ENCODE results near the gene CDK5RAP3.
"Not testable (repeated sequence)": the region's sequence is repeated elsewhere in the genome, so short reads cannot be mapped to it uniquely, and the experiment has no call there.

Gene CDK5RAP3

DNA sequence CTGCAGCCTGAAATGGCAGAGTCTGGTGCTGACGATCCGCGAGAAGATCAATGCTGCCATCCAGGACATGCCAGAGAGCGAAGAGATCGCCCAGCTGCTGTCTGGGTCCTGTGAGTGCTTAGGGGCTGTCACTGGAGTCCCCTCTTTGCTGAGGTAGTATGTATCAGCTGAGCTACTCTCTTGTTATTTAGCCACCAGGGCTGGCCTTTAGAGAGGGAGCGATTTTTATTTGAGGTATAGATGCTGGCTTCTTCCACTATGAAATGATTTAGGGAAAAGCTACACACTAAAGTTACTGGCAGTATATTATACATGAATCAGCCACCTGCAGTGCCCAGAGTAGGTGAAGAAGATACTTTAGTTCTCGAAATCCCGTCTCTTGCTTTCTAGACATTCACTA lies 2.6 kb downstream of the CDK5RAP3 start:
- in situ Hi-C loops (cut with MboI; ENCODE audit: low sequenced_read_pairs): no loop called here

DNA sequence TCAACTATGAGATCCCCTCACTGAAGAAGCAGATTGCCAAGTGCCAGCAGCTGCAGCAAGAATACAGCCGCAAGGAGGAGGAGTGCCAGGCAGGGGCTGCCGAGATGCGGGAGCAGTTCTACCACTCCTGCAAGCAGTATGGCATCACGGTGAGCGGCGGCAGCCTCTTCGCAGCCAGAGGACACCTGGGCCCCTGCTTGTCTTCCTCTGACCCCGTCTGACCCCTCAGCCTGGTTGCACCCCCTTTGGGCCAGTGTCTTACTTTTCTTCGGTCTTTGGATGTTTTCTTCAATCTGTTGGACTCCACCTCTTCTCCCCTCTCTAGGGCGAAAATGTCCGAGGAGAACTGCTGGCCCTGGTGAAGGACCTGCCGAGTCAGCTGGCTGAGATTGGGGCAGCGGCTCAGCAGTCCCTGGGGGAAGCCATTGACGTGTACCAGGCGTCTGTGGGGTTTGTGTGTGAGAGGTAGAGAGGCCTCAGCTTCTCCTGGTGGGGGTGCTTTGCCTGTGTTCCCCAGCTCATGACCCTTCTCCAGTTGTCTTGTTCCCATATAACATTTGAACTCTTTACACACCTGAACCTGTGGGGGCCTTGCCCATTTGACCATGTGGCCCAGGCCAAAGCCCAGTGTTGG lies 4.4 kb downstream of the CDK5RAP3 start:
- in situ Hi-C loops (cut with MboI; ENCODE audit: low sequenced_read_pairs): no loop called here

DNA sequence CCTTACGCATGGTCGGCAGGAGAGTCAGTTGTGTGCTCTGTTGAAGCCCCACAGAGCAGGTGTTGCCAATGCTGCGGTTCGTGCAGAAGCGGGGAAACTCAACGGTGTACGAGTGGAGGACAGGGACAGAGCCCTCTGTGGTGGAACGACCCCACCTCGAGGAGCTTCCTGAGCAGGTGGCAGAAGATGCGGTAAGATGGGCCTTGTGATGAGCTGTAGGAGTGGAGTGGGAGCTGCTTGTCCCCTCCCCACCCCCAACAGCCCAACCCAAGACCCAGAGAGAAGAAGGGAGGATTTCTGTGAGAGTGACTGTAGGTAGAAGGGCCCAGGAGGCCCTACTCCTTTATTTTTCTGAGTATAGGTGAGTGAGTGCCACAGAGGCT lies 4.9 kb downstream of the CDK5RAP3 start:
- in situ Hi-C loops (cut with MboI; ENCODE audit: low sequenced_read_pairs): no loop called here

DNA sequence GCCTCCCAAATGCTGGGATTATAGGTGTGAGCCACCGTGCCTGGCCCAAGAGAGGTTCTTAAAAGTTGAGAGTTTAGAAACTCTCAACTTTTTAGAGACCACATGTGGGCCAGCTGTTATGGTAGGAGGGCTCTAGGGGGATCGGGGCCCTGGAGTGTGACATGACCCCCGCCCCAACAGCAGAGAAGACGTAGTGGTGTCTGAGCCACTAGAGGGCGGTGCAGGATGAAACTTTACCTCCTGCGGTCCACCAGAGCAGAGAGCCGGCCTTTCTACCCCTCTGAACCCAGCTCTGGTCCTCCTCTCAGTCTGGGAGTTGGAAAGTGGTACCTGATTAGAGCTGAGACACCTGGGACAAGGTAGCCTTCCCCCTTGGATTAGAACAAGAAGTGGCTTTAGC lies 7.4 kb downstream of the CDK5RAP3 start:
- in situ Hi-C loops (cut with MboI; ENCODE audit: low sequenced_read_pairs): no loop called here

DNA sequence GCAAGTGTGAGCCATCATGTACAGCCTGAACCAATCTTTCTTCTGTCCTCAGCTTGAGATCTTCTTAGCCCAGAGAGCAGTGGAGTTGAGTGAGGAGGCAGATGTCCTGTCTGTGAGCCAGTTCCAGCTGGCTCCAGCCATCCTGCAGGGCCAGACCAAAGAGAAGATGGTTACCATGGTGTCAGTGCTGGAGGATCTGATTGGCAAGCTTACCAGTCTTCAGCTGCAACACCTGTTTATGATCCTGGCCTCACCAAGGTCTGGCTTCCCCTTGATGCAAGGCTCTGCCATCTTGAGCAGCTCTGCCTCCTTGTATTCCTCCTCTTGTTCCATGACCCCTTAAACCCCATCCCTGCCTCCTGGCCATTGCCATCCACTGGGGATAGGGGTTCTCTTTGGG lies 9.6 kb downstream of the CDK5RAP3 start:
- in situ Hi-C loops (cut with MboI; ENCODE audit: low sequenced_read_pairs): no loop called here

DNA sequence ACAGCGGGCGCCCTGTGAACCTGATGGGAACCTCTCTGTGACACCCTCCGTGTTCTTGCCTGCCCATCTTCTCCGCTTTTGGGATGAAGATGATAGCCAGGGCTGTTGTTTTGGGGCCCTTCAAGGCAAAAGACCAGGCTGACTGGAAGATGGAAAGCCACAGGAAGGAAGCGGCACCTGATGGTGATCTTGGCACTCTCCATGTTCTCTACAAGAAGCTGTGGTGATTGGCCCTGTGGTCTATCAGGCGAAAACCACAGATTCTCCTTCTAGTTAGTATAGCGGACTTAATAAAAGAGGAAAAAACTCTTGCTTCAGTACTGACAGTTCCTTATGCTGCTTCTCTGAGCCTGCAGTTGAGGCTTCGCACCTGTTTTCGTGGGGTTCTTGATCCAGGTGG lies 10.5 kb downstream of the CDK5RAP3 start:
- in situ Hi-C loops (cut with MboI; ENCODE audit: low sequenced_read_pairs): no loop called here

DNA sequence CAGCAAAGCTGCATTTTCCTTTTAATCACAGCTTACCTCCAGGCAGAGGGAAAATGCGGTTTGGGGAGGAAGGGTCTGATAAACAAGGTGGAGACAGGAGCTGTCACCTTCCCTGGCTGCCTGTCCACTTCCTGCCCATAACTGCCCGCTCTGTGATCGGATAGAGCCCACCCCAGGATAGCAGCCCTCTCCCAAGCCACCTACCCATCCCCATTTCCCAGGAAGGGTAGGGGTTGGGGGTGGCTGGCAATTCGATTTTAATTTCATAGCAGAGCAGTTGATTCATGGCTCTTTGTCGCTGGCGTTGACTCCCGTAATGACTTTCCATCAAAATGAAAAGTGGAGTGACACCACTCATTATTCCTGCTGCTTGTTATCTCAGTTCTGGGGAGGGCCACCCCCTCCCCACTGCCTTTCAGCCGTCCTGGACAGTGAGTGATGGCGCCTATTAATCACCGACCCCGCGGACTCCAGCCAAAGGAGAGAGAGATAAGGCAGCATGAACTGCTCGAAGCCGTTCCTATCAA lies 11.2 kb downstream of the CDK5RAP3 start:
- in situ Hi-C loops (cut with MboI; ENCODE audit: low sequenced_read_pairs): no loop called here

DNA sequence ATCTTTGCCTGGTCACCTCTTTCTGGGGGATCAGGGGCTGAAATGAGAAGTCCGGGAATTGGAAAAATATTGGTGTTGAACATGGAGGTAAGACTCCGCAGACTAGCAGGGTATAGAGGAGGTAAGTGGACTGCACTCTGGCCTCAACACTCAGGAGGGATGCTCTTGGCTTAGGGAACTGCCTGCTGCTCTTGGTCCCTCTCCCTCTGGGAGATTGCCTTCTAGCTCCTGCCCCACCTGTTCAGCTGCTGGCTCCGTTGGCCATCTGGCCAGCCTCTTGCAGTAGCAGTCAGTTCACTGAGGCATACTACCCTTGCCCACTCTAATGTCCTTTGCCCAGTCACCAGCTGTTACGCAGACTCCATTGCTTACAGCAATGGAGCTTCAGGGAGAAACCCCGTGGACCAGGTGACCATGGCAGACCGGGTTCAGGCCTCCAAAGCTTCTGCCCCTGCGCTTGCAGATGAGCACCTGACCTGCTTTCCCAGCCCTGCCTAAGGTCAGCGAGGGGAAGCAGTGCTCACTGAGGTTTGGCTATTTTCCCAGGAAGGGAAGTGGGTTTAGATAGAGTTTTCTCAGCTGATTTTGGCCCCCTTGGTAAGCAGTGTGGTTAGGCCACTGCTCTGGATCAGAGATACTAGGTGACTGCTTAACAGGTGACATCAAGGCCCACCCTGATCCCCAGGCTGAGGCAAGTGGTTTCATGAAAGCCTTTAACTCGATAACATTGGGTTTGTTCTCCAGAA lies 11.9 kb downstream of the CDK5RAP3 start:
- in situ Hi-C loops (cut with MboI; ENCODE audit: low sequenced_read_pairs): no loop called here

DNA sequence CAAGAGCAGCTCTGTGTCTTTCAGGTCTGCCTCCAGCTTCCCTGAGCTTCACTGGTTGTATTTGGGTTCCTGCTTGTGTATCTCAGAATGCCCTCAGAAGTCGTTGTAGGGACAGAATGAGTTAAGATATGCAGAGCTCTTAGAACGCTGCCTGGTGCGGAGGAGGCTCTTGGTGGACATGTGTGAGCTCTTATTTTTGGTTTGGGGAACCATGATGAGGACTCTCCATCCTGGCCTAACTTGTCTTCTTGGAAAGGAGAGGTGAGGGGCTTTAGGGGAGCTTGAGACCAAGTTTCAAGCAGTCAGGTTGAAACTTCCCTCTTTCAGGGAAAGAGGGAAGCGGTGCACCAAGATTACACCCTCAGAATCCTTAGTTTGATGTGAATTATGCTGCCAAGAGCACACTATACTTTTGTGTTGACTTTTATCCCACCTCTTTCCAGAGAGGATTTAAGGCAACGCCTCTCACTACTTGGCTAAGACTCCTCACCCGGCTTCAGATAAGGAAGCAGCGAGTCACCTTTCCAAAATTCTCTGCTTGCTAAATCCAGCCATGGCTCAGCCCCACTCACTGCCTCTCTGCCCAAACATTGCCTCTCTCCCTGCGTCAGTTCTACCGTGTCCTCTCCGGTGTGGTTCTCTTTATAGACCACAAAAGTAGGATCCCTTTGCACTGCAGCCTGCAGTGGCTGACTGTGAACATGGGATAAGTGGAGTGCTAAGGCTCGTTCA lies 12.7 kb downstream of the CDK5RAP3 start:
- in situ Hi-C loops (cut with MboI; ENCODE audit: low sequenced_read_pairs): no loop called here

DNA sequence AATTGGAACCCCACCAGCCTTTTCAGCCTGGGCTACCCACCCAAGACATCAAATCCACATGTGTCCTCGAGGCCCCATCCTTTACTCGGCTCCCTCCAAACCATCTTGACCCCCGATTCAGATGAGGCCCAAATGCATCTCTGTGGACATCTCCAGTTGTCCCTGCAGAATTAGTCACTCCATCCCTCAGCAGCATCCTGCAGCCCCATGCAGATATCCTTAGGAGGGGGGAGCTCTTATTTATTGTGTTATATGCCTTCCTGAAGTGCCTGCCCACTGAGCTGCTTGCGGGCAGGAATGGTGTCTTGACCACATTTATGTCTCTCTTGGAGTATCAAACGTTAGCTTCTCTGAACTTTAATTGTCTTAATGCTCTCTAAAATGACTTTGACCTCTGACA lies 15.6 kb downstream of the CDK5RAP3 start:
- in situ Hi-C loops (cut with MboI; ENCODE audit: low sequenced_read_pairs): no loop called here

DNA sequence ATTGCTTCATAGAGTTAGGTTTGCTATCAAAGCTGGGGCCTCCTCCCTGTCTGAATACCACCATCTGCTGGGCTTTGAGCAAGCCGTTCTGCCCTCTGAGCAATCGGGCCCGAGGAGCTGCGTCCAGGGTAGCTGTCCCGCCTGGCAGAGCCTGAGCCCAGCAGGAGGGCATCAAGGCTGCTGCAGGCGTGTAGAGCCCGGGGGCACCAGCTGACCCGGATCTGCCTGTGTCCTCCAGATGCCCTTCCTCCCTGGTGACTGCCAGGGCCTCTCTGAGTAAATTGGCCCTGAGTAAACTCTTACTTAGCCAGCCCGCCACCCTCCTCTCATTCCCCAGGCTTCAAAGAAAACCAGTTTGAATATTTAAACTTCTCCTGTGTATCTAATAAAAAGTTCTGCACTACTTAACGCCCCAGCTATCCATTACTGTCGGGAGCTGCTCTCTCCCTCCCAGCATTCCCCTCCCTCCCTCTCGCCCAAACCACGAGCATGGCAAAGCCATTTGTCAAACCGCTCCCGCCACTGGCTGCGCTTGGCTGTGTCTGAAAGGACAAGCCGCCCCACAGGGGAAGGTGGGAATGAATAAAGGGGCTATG lies 16.4 kb downstream of the CDK5RAP3 start:
- in situ Hi-C loops (cut with MboI; ENCODE audit: low sequenced_read_pairs): no loop called here

DNA sequence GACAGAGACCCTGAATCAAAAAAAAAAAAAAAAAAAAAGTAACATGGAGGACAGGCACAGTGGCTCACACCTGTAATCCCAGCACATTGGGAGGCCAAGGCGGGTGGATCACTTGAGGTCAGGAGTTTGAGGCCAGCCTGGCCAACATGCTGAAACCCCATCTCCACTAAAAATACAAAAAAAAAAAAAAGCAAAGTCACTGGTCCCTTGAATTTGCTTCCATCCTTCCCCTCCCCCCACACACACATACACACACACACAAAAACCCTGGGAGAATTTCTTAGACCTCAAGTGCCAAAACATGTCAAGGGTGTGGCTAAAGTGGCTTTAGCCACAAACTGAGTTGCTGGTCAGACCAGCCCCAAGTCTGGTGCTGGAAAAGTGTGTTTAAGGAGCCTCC lies 17.5 kb downstream of the CDK5RAP3 start:
- in situ Hi-C loops (cut with MboI; ENCODE audit: low sequenced_read_pairs): not testable (repeated sequence)

DNA sequence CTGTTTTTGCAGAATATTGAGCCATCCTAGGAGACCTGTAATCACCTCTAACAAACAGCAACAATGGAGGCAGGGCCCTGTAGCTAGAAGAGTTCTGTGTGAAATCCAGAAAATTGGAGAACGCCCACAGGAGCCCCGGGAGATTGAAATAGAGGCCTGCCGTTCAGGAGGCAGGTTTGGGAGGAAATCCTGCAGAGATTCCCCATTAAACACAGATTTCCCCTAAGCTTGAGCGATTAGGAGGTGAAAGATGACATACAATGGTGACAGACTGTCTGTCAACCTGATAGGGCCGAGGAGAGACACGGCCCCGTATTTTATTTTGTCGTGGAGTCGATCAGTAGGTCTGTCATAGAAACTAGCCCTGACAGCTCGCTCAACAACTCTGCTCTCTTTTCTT lies 18.2 kb downstream of the CDK5RAP3 start:
- in situ Hi-C loops (cut with MboI; ENCODE audit: low sequenced_read_pairs): no loop called here

DNA sequence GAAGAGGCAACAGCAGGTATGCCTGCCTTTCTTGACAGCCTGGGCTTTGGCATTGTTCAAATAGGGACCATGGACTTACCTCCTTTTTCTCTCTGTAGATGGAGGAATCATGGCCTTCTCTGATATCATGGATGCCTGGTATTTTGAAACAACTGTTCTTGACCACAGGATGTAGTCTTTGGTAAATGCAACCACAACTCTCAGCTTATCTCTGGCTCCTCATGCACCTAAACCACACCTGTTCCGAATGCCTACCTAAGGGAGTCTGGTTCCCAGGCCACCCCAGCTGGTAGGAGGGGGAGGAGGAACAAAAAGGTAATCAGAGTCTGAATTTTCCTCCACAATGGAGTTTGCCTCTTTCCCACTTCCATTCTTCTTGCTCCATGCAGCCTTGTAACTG lies 18.8 kb downstream of the CDK5RAP3 start:
- in situ Hi-C loops (cut with MboI; ENCODE audit: low sequenced_read_pairs): no loop called here

DNA sequence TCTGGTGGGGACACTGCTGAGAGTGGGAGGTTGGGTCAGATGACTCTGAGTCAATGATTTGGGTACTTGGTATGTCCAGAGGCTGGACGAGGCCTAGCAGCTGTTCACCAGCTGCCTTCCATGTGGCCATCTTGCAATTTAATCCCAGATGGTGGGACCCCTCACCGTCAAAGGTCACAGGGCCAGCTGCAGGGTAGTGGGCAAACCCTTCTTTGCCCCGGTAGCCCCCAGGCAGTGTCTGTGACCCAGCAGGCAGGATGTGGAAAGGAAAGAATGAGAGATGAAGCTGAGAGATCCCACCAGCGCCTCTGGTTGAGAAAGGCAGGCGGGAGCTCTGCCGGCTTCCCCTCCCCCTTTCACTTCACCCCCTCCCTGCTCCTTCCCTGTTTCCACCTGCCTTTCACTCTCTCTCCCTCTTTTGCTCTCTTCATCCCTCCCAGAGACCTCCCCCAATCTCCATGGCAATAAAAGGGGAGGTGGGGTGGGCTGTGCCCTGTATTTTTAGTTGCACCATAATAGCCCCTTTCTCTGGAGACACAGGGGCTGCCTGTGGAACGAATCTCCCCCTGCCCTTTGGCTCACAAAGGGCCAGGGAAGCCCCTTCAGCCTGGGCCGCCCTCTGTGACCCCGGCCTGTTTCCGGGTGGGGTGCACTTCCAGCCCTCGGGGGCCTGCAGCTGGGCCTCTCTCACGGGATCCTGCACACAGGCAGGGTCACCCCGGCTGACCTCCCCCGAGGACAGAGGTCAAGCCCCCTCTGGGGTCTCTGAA lies 20.2 kb downstream of the CDK5RAP3 start:
- in situ Hi-C loops (cut with MboI; ENCODE audit: low sequenced_read_pairs): no loop called here

DNA sequence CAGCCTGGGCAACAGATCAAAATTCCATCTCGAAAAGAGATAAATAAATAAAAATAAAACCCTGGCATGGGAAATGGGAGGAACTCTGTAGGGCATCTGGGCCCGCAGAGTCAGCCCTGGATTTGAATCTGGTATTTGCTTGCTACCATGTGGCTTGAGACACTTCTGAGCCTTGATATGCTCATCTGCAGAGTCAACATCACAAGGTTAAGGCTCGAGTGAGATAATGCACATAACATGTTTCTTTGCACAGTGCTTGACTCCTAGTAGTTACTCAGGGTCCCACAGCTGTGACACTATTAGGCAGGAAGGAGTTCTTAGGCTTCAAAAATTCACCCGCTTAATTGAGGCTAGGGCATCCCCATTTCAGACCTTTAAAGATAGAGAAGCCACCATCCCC lies 21.3 kb downstream of the CDK5RAP3 start:
- in situ Hi-C loops (cut with MboI; ENCODE audit: low sequenced_read_pairs): no loop called here

DNA sequence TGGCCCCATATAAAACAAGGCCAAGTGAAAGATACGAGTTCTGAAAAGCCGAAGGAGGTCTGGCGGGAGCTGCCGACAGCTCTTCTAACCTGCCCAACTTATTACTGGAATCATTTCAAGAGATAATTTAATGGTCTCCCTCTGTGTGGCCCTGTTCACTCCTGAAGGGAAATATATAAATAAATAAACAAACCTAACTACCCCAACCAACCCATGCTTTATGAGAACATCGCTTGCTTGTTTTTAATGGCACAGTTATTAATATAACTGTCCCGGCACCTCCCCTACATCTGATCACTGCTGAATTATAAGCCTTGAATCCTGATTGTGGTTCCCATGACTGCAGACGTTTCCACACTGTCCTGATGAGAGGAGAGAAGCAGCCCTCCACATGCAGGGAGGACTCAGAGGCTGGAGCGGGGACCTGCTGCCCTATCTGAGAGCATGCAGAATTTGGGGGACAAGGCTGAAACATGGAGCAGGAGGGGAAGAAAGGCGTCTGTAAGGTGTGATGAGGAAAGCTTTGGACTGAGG lies 22.2 kb downstream of the CDK5RAP3 start:
- in situ Hi-C loops (cut with MboI; ENCODE audit: low sequenced_read_pairs): no loop called here

DNA sequence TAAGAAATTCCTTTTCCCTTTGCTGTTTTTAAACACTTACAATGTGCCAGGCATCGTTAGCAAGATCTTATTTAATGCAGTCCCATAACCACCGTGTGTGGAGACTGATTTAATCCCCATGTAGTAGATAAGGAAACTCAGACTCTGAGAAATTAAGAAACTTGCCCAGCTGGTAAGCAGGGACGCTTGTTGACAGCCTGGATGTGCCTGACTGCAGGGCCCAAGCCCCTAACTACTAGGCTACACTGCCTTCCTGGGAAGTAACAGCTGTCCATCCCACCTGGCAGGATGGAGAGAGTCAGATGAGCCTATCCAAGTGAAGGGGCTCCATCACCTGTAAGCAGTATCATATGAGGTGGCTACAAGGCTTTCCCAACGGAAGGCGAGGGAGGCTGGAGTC lies 23.1 kb downstream of the CDK5RAP3 start:
- in situ Hi-C loops (cut with MboI; ENCODE audit: low sequenced_read_pairs): no loop called here

DNA sequence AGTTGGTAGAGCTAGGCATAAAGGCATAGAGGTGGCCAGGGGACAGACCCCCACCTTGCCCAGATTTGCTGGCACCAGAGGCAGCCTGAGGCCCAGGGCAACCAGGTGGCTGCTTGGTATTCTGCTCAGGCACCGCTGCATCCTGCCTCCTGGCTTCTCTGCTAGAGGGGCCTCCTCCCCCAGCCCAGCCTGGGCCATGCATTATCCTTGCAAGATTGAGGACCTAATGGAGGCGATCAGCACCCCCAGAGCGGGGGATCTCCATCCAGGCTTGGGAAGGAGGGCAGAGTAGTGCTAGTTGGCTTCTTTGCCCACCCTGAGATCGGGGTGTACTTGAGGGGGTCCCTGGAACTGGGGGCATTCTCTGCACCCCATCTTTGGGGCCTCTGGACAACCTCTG lies 23.8 kb downstream of the CDK5RAP3 start:
- in situ Hi-C loops (cut with MboI; ENCODE audit: low sequenced_read_pairs): no loop called here

DNA sequence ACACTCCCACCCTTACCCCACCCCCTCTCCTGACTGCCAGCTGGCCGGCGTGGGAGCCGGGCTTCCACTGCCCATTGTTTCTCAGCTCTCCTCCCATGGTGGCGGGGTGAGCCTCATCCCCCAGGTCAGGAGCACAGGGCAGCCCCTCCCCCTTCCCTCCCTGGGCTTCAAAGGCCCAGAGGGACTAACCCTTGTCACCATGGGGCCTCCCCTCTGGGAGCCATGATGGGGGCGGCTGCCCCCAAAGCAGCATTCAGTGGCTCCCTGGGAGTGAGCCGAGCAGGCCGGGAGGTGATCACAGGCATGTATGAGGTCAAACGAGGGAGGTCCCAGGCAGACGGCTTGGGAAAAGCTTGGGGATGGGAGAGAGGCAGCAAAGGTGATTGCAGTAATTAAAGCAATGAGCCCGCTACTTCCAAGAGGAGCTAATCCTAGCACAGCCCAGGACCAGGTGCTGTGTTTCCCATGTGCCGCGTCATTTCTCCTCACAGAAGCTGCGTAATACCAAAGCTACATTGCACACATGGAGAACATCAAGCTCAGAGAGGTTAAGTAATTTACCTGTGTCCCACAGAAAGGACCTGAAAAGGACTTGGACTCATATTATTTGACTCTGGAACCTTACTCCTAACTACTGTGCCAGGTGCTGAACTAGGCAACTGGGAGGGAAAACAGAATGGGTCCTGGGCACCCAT lies 24.5 kb downstream of the CDK5RAP3 start:
- in situ Hi-C loops (cut with MboI; ENCODE audit: low sequenced_read_pairs): no loop called here

Data from HL-60/S4 treated with phorbol 12-myristate 13-acetate at 8.2 ng/mL for 4 days and 3 days (cell line).